K562 (cell line): ENCODE results near the gene HMGA1. TPM values are rescaled to one million over a fixed set of nuclear protein-coding genes. Genes with fewer than 3 reads are reported as not detected.

Experiments used
- ARHGAP35 ChIP-seq: fragments of 450-650 bp; IDR thresholded peaks from 2 replicates; pipeline ENCODE4 v1.6.1; 2018; ENCODE audit not compliant: partially characterized antibody
- BACH1 ChIP-seq: fragments of 200-800 bp; sonication (Bioruptor generic); IDR thresholded peaks from 2 replicates; pipeline ENCODE4 v1.6.1; 2016; ENCODE audit warnings: missing genetic modification characterization, missing compliant biosample characterization
- CHCHD3 ChIP-seq: fragments of 250-450 bp; sonication (Bioruptor Pico); IDR thresholded peaks from 2 replicates; pipeline ENCODE4 v2.1.2; 2022; ENCODE audit warnings: mild to moderate bottlenecking
- ETS2 ChIP-seq: IDR thresholded peaks from 2 replicates; pipeline ENCODE4 v1.6.1; 2016; ENCODE audit warnings: borderline replicate concordance, missing genetic modification characterization, mild to moderate bottlenecking, moderate library complexity, missing compliant biosample characterization; ENCODE audit not compliant: poor library complexity, severe bottlenecking
- FOXP4 ChIP-seq: sonication (generic); formaldehyde crosslinking; IDR thresholded peaks from 2 replicates; pipeline ENCODE4 v1.8.0; 2022; ENCODE audit warnings: mild to moderate bottlenecking, missing genetic modification reagents, borderline replicate concordance
- JUND ChIP-seq, 2 experiments: IDR thresholded peaks; 2 replicates in 1 of 2; 3 replicates in 1 of 2; pipeline ENCODE4 v1.6.1; 2011; ENCODE audit warnings: borderline replicate concordance in 2 of 2, low read depth in 2 of 2, low read length in 2 of 2, improper control_type of control experiment in 1 of 2, missing biosample characterization in 1 of 2, missing genetic modification characterization in 1 of 2, missing genetic modification reagents in 1 of 2
- KHSRP ChIP-seq: fragments of 450-650 bp; IDR thresholded peaks from 2 replicates; pipeline ENCODE4 v1.6.1; 2017
- NBN ChIP-seq: fragments of 450-650 bp; IDR thresholded peaks from 2 replicates; pipeline ENCODE4 v1.6.1; 2016; ENCODE audit warnings: low read depth, mild to moderate bottlenecking
- STAT5A ChIP-seq: IDR thresholded peaks from 2 replicates; pipeline ENCODE4 v1.6.1; 2012; ENCODE audit warnings: low read length, inconsistent platforms, borderline replicate concordance
- ZNF253 ChIP-seq: fragments of 250-450 bp; sonication (Bioruptor Pico); conservative IDR thresholded peaks from 2 replicates; pipeline ENCODE4 v1.6.1; 2021; ENCODE audit warnings: mild to moderate bottlenecking
- ZNF76 ChIP-seq: fragments of 250-450 bp; sonication (Bioruptor Pico); IDR thresholded peaks from 2 replicates; pipeline ENCODE4 v1.4.0; 2020; ENCODE audit warnings: mild to moderate bottlenecking, moderate library complexity, borderline replicate concordance
- polyA plus RNA-seq, 8 experiments: library from polyadenylated mRNA; depleted of rRNA in 4 of 8; stranded (reverse) in 5 of 8; unstranded in 3 of 8; fragments of >200 nt; fragmentation: Nextera tagmentation in 2 of 8; fragmentation: Illumina TruSeq in 1 of 8; extraction: Ambion mirVana in 2 of 8; extraction: Trizol in 1 of 8; gene quantifications; 2 replicates each; pipeline versions ENCODE4 v1.2.1 to v1.2.3, GENCODE V29; 2011 to 2014; ENCODE audit warnings: inconsistent platforms in 1 of 8, missing spikeins in 1 of 8
- total RNA-seq, 7 experiments: library from RNA; depleted of rRNA in 6 of 7; stranded (reverse); fragments of >200 nt in 6 of 7; fragmentation: Illumina TruSeq in 2 of 7; extraction: Trizol in 2 of 7; gene quantifications; 2 replicates each; pipeline versions ENCODE4 v1.2.1 to v1.2.3, GENCODE V29; 2011 to 2021; ENCODE audit warnings: low replicate concordance in 1 of 7
- TF ChIP-seq, protein P1 (sequence below): sonication (generic); formaldehyde crosslinking; IDR thresholded peaks from 2 replicates; pipeline ENCODE4 v1.8.0; 2022; ENCODE audit warnings: mild to moderate bottlenecking, low read depth, missing genetic modification reagents
- TF ChIP-seq, protein P2 (sequence below): sonication (generic); formaldehyde crosslinking; IDR thresholded peaks from 2 replicates; pipeline ENCODE4 v1.8.0; 2022; ENCODE audit warnings: missing genetic modification reagents, mild to moderate bottlenecking, borderline replicate concordance
- TF ChIP-seq, protein P3 (sequence below): fragments of 200-800 bp; sonication (Bioruptor generic); IDR thresholded peaks from 2 replicates; pipeline ENCODE4 v1.6.1; 2017; ENCODE audit warnings: missing genetic modification characterization, missing compliant biosample characterization
- TF ChIP-seq, protein P4 (sequence below): sonication (generic); formaldehyde crosslinking; IDR thresholded peaks from 2 replicates; pipeline ENCODE4 v1.8.0; 2023; ENCODE audit warnings: mild to moderate bottlenecking, missing genetic modification reagents

Gene HMGA1
- total and polyA plus RNA-seq, 9 of the 15 experiments (the other 6 are each of a cell fraction or from before 2014, with no cell fraction given), result 27.8 to 1,947 (median 594) TPM

- TF ChIP-seq ZNF76 (CRISPR knock-in tag), result no peak
- peak; percentile 68; the same call in 1 of the 2 replicates for TF ChIP-seq JUND (IDR thresholded peaks at IDR 0.05; ENCODE audit: borderline replicate concordance, low read depth, low read length)
- peak; percentile 64; the same call in 2 of the 3 replicates for TF ChIP-seq JUND (tag; IDR thresholded peaks at IDR 0.05; ENCODE audit: borderline replicate concordance, low read depth, low read length)
- TF ChIP-seq STAT5A, result peak; percentile 60
- peak; percentile 56; the same call in 1 of the 2 replicates for TF ChIP-seq NBN
- no peak for TF ChIP-seq CHCHD3 (CRISPR knock-in tag)
- no peak for TF ChIP-seq ARHGAP35
- 0 out of 2 replicates have a peak, but pooled peaks have one; percentile 4 for TF ChIP-seq BACH1 (tag)
- no peak for TF ChIP-seq ETS2
- TF ChIP-seq ZNF253, result no peak
- no peak for TF ChIP-seq FOXP4 (CRISPR knock-in tag)
- TF ChIP-seq KHSRP, result no peak
- TF ChIP-seq, protein P1, sequence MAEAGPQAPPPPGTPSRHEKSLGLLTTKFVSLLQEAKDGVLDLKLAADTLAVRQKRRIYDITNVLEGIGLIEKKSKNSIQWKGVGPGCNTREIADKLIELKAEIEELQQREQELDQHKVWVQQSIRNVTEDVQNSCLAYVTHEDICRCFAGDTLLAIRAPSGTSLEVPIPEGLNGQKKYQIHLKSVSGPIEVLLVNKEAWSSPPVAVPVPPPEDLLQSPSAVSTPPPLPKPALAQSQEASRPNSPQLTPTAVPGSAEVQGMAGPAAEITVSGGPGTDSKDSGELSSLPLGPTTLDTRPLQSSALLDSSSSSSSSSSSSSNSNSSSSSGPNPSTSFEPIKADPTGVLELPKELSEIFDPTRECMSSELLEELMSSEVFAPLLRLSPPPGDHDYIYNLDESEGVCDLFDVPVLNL (CRISPR knock-in tag), result no peak
- TF ChIP-seq, protein P2, sequence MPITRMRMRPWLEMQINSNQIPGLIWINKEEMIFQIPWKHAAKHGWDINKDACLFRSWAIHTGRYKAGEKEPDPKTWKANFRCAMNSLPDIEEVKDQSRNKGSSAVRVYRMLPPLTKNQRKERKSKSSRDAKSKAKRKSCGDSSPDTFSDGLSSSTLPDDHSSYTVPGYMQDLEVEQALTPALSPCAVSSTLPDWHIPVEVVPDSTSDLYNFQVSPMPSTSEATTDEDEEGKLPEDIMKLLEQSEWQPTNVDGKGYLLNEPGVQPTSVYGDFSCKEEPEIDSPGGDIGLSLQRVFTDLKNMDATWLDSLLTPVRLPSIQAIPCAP (CRISPR knock-in tag), result no peak
- TF ChIP-seq, protein P3, sequence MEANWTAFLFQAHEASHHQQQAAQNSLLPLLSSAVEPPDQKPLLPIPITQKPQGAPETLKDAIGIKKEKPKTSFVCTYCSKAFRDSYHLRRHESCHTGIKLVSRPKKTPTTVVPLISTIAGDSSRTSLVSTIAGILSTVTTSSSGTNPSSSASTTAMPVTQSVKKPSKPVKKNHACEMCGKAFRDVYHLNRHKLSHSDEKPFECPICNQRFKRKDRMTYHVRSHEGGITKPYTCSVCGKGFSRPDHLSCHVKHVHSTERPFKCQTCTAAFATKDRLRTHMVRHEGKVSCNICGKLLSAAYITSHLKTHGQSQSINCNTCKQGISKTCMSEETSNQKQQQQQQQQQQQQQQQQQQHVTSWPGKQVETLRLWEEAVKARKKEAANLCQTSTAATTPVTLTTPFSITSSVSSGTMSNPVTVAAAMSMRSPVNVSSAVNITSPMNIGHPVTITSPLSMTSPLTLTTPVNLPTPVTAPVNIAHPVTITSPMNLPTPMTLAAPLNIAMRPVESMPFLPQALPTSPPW, result peak; percentile 48; the same call in 1 of the 2 replicates
- TF ChIP-seq, protein P4, sequence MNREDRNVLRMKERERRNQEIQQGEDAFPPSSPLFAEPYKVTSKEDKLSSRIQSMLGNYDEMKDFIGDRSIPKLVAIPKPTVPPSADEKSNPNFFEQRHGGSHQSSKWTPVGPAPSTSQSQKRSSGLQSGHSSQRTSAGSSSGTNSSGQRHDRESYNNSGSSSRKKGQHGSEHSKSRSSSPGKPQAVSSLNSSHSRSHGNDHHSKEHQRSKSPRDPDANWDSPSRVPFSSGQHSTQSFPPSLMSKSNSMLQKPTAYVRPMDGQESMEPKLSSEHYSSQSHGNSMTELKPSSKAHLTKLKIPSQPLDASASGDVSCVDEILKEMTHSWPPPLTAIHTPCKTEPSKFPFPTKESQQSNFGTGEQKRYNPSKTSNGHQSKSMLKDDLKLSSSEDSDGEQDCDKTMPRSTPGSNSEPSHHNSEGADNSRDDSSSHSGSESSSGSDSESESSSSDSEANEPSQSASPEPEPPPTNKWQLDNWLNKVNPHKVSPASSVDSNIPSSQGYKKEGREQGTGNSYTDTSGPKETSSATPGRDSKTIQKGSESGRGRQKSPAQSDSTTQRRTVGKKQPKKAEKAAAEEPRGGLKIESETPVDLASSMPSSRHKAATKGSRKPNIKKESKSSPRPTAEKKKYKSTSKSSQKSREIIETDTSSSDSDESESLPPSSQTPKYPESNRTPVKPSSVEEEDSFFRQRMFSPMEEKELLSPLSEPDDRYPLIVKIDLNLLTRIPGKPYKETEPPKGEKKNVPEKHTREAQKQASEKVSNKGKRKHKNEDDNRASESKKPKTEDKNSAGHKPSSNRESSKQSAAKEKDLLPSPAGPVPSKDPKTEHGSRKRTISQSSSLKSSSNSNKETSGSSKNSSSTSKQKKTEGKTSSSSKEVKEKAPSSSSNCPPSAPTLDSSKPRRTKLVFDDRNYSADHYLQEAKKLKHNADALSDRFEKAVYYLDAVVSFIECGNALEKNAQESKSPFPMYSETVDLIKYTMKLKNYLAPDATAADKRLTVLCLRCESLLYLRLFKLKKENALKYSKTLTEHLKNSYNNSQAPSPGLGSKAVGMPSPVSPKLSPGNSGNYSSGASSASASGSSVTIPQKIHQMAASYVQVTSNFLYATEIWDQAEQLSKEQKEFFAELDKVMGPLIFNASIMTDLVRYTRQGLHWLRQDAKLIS, result no peak
Measured at GRCh38 chr6:34284563-34285447, 48.1 kb downstream of the HMGA1 start (continued).
